Measurements from ENCODE around the gene KRTAP19-1.

The KRTAP19-1 gene

GRCh38 chr21:30448514-30448913 is 31.7 kb downstream of the KRTAP19-1 start:
- no peak for TF ChIP-seq CTCF (conservative IDR thresholded peaks at IDR 0.05; ENCODE audit: low read length)
- H3K4me3 ChIP-seq (ENCODE audit: low read length), result no peak overlapping the region
- DNase-seq (ENCODE audit: low read depth), result no peak

GRCh38 chr21:30447056-30447455 is 33.1 kb downstream of the KRTAP19-1 start:
- DNase-seq (ENCODE audit: low read depth), result no peak
- no peak overlapping the region for H3K4me3 ChIP-seq (ENCODE audit: low read length)
- TF ChIP-seq CTCF (conservative IDR thresholded peaks at IDR 0.05; ENCODE audit: low read length), result no peak

GRCh38 chr21:30444204-30444603 is 36.0 kb downstream of the KRTAP19-1 start:
- no peak for DNase-seq (ENCODE audit: low read depth)
- H3K4me3 ChIP-seq (ENCODE audit: low read length), result no peak overlapping the region
- TF ChIP-seq CTCF (conservative IDR thresholded peaks at IDR 0.05; ENCODE audit: low read length), result no peak

GRCh38 chr21:30443226-30443625 is 36.9 kb downstream of the KRTAP19-1 start:
- H3K4me3 ChIP-seq (ENCODE audit: low read length), result no peak overlapping the region
- no peak for TF ChIP-seq CTCF (conservative IDR thresholded peaks at IDR 0.05; ENCODE audit: low read length)
- DNase-seq (ENCODE audit: low read depth), result no peak

GRCh38 chr21:30439975-30440374 is 40.2 kb downstream of the KRTAP19-1 start, which contains the start of gene KRTAP15-1:
TSS of gene KRTAP15-1 (plus strand) at chr21:30440275. CDS start at chr21:30440328, 53 bp downstream.
- TF ChIP-seq CTCF (conservative IDR thresholded peaks at IDR 0.05; ENCODE audit: low read length), result no peak
- no peak within 1 kb of the TSS for H3K4me3 ChIP-seq (ENCODE audit: low read length)
- DNase-seq (ENCODE audit: low read depth), result no peak

- H3K4me3 ChIP-seq (ENCODE audit: low read length), result no peak overlapping the region
- no peak for DNase-seq (ENCODE audit: low read depth)
- no peak for TF ChIP-seq CTCF (conservative IDR thresholded peaks at IDR 0.05; ENCODE audit: low read length)
Measured at GRCh38 chr21:30437010-30437565, 43.1 kb downstream of the KRTAP19-1 start.

- H3K4me3 ChIP-seq (ENCODE audit: low read length), result no peak overlapping the region
- peak; percentile 2 for DNase-seq (ENCODE audit: low read depth)
- peak; percentile 55 for TF ChIP-seq CTCF (conservative IDR thresholded peaks at IDR 0.05; ENCODE audit: low read length)
Measured at GRCh38 chr21:30434033-30434631, 46.0 kb downstream of the KRTAP19-1 start.

Measured in AG10803 (cell line).